HCT116 (cell line): Measurements from ENCODE around the gene KCNA4. TPM values are rescaled to one million over a fixed set of nuclear protein-coding genes. Genes with fewer than 3 reads are reported as not detected.

Source experiments
- ATAC-seq: fragments of 200-7000 bp; cut with Tn5 transposase; 2 replicates; pipeline ENCODE4 v1.9.1; 2020; ENCODE audit warnings: mild to moderate bottlenecking, moderate library complexity
- BruUV-seq: library from RNA; stranded (reverse); fragments of 400-500 nt; replicated peaks from 2 replicates; lab custom pipeline; 2021; lab: Mats Ljungman, UMichigan
- CTCF ChIA-PET: fragments of 300-600 bp; sonication (Branson Sonifier 250); formaldehyde crosslinking; loops from one replicate; lab custom pipeline; 2021; ENCODE audit warnings: antibody characterized with exemption; lab: Charles Lee
- POLR2A ChIA-PET: fragments of 300-600, 350-600 bp; sonication (Branson Sonifier 250); formaldehyde crosslinking; loops from one replicate; lab custom pipeline; 2021; ENCODE audit warnings: antibody characterized with exemption; lab: Charles Lee
- RAD21 ChIA-PET, 2 experiments: fragments of 300-600 bp; sonication (Branson Sonifier 250); formaldehyde crosslinking; loops; one replicate each; lab custom pipeline; 2023; ENCODE audit warnings: low total read pairs in 2 of 2; ENCODE audit not compliant: uncharacterized antibody in 2 of 2, unreplicated experiment in 2 of 2, low non-redundant PET in 1 of 2; lab: Charles Lee
- DNase-seq: peaks from one replicate; pipeline ENCODE4 v3.0.0-alpha.2; 2010; ENCODE audit warnings: low read depth, low spot score
- H2AFZ ChIP-seq: fragments of 200-600 bp; shearing (Covaris generic), sonication (generic); 2 replicates; pipeline ENCODE4 v1.6.1; 2017; ENCODE audit warnings: low read depth, mixed run types, mixed read lengths, antibody characterized with exemption, low read length; ENCODE audit not compliant: poor library complexity, severe bottlenecking
- H3K27ac ChIP-seq: 2 replicates; pipeline ENCODE4 v1.5.1; 2012; ENCODE audit warnings: low read depth, low read length
- H3K27me3 ChIP-seq: fragments of 200-600 bp; sonication (generic); 2 replicates; pipeline ENCODE4 v1.6.1; 2016; ENCODE audit warnings: mixed run types, low read length, mixed read lengths; ENCODE audit not compliant: insufficient read depth
- H3K36me3 ChIP-seq, 2 experiments: fragments of 200-500 bp in 1 of 2; fragments of 200-600 bp in 1 of 2; sonication (Bioruptor generic) in 1 of 2; sonication (generic) in 1 of 2; 2 replicates each; pipeline versions ENCODE4 v1.5.1 to v1.6.1; 2014 to 2016; ENCODE audit warnings: low read length in 2 of 2, inconsistent platforms in 1 of 2, mixed read lengths in 1 of 2, mixed run types in 1 of 2; ENCODE audit not compliant: insufficient read depth in 2 of 2, control insufficient read depth in 1 of 2
- H3K4me1 ChIP-seq, 2 experiments: fragments of 200-600 bp in 1 of 2; sonication (generic) in 1 of 2; 2 replicates each; pipeline versions ENCODE4 v1.5.1 to v1.6.1; 2012 to 2017; ENCODE audit warnings: low read length in 2 of 2, inconsistent platforms in 1 of 2, mild to moderate bottlenecking in 1 of 2, mixed read lengths in 1 of 2, mixed run types in 1 of 2, moderate library complexity in 1 of 2; ENCODE audit not compliant: insufficient read depth in 2 of 2, control insufficient read depth in 1 of 2
- H3K4me2 ChIP-seq: fragments of 200-600 bp; sonication (generic); 2 replicates; pipeline ENCODE4 v1.6.1; 2017; ENCODE audit warnings: mixed run types, low read length, mixed read lengths
- H3K4me3 ChIP-seq, 2 experiments: fragments of 200-600 bp in 1 of 2; sonication (generic) in 1 of 2; replicated peaks in 1 of 2; 2 replicates each; pipeline ENCODE4 v1.5.1; 2011 to 2016; ENCODE audit warnings: low read length in 2 of 2, control low read depth in 1 of 2, low read depth in 1 of 2, mild to moderate bottlenecking in 1 of 2, mixed read lengths in 1 of 2, mixed run types in 1 of 2
- H3K79me2 ChIP-seq: fragments of 200-600 bp; sonication (generic); 2 replicates; pipeline ENCODE4 v1.6.1; 2017; ENCODE audit warnings: mild to moderate bottlenecking, mixed run types, low read length, moderate library complexity, mixed read lengths; ENCODE audit not compliant: insufficient read depth
- H3K9ac ChIP-seq: fragments of 200-600 bp; sonication (generic); 2 replicates; pipeline ENCODE4 v1.6.1; 2016; ENCODE audit warnings: low read length, mixed read lengths
- H3K9me2 ChIP-seq: fragments of 200-600 bp; sonication (generic), shearing (Covaris generic); 2 replicates; pipeline ENCODE4 v1.6.1; 2017; ENCODE audit warnings: mixed run types, mild to moderate bottlenecking, moderate library complexity; ENCODE audit not compliant: insufficient read depth
- H3K9me3 ChIP-seq, 2 experiments: fragments of 200-500 bp in 1 of 2; fragments of 200-600 bp in 1 of 2; sonication (Bioruptor generic) in 1 of 2; sonication (generic) in 1 of 2; 2 replicates each; pipeline ENCODE4 v1.6.1; 2014 to 2017; ENCODE audit warnings: low read length in 2 of 2, mixed read lengths in 2 of 2, inconsistent platforms in 1 of 2, low read depth in 1 of 2, mild to moderate bottlenecking in 1 of 2, mixed run types in 1 of 2, moderate library complexity in 1 of 2; ENCODE audit not compliant: control insufficient read depth in 1 of 2, insufficient read depth in 1 of 2
- H4K20me1 ChIP-seq: fragments of 200-600 bp; sonication (generic), shearing (Covaris generic); 2 replicates; pipeline ENCODE4 v1.6.1; 2017; ENCODE audit warnings: mixed run types, mild to moderate bottlenecking, moderate library complexity; ENCODE audit not compliant: insufficient read depth
- CBX3 ChIP-seq: IDR thresholded peaks from 2 replicates; pipeline ENCODE4 v1.6.1; 2012; ENCODE audit warnings: low read depth
- EGR1 ChIP-seq: IDR thresholded peaks from 2 replicates; pipeline ENCODE4 v1.6.1; 2012; ENCODE audit warnings: low read depth
- ELF1 ChIP-seq: IDR thresholded peaks from 2 replicates; pipeline ENCODE4 v1.6.1; 2012; ENCODE audit warnings: low read depth, borderline replicate concordance
- EZH2 ChIP-seq: fragments of 200-600 bp; sonication (generic); IDR thresholded peaks from 2 replicates; pipeline ENCODE4 v1.6.1; 2017; ENCODE audit warnings: antibody characterized with exemption, mixed run types
- FOSL1 ChIP-seq: IDR thresholded peaks from 2 replicates; pipeline ENCODE4 v1.6.1; 2012; ENCODE audit warnings: low read depth
- JUND ChIP-seq: IDR thresholded peaks from 2 replicates; pipeline ENCODE4 v1.6.1; 2012
- RAD21 ChIP-seq: IDR thresholded peaks from 2 replicates; pipeline ENCODE4 v1.6.1; 2012; ENCODE audit warnings: low read depth, mild to moderate bottlenecking
- REST ChIP-seq: IDR thresholded peaks from 2 replicates; pipeline ENCODE4 v1.6.1; 2012; ENCODE audit warnings: low read depth
- SIN3A ChIP-seq: IDR thresholded peaks from 2 replicates; pipeline ENCODE4 v1.6.1; 2012; ENCODE audit warnings: low read depth
- SP1 ChIP-seq: IDR thresholded peaks from 2 replicates; pipeline ENCODE4 v1.6.1; 2012; ENCODE audit warnings: low read depth
- YY1 ChIP-seq: IDR thresholded peaks from 2 replicates; pipeline ENCODE4 v1.6.1; 2011; ENCODE audit warnings: low read length, low read depth, moderate library complexity, mild to moderate bottlenecking; ENCODE audit not compliant: insufficient replicate concordance; ENCODE audit errors: extremely low read depth
- intact Hi-C: fragments of 100-400 bp; cut with micrococcal nuclease; formaldehyde crosslinking; loops from 2 replicates; pipeline ENCODE4 v1.10.0; 2022
- total RNA-seq: library from RNA; stranded (reverse); gene quantifications from one replicate; pipeline ENCODE4 v1.2.1, GENCODE V29; 2021; ENCODE audit not compliant: unreplicated experiment

KCNA4 gene
- total RNA-seq, 1 experiment from 2014 or later, result not detected

GRCh38 chr11:29985248-29985647 lies 31.6 kb downstream of the KCNA4 start:
- no peak for ATAC-seq

DNA sequence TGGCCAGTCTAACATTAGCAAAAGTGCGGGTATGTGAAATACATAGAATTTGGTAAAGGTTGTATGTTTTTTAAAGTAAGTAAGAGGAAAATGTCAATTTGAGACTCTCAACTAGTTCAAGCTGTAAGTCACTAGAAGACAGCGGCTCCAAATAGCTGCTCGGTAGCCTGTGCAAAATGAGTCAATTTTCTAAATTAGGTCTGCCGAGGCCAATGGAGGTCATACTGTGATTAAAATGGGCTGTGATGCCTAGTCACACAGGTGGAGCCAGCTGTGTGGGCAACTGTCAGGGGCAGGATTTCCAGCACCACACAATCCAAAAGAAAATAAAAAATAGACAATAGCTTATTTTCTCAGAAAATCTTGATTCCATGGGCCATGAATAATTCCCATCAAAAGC lies 32.3 kb downstream of the KCNA4 start:
- Histone ChIP-seq H3K4me3 (no peak overlapping the region), H3K79me2 (no peaks in the 10 kb centered on the region), H3K27me3 (no peaks in the 10 kb centered on the region), H4K20me1 (no peaks in the 10 kb centered on the region), H3K4me2 (no peak overlapping the region), H3K9ac (no peak overlapping the region), H3K9me3 (peaks cover 0 to 7% of the 10 kb centered on the region in 2 experiments; a peak in 2 of 4 replicates), H3K27ac (no peak overlapping the region), H2AFZ (no peak overlapping the region), H3K4me1 (no peaks in the 10 kb centered on the region), H3K9me2 (no peaks in the 10 kb centered on the region), H3K36me3 (no peaks in the 10 kb centered on the region)
- ChIA-PET POLR2A (no interaction called here), RAD21 (no interaction called here), CTCF (no interaction called here)
- no peak for TF ChIP-seq FOSL1
- TF ChIP-seq YY1, result no peak
- TF ChIP-seq ELF1, result no peak
- no peak for TF ChIP-seq REST
- no peak for TF ChIP-seq EZH2
- no peak for TF ChIP-seq SIN3A
- TF ChIP-seq EGR1, result no peak
- TF ChIP-seq CBX3, result no peak
- TF ChIP-seq SP1, result no peak
- ATAC-seq (no peak), DNase-seq (no peak)
- intact Hi-C loops, result no loop called here
- BruUV-seq, result no TSS peak

More at GRCh38 chr11:29985248-29985647, 31.6 kb downstream of the KCNA4 start:
- Histone ChIP-seq H3K4me1 (no peaks in the 10 kb centered on the region), H2AFZ (no peak overlapping the region), H3K9me3 (peaks cover 0 to 7% of the 10 kb centered on the region in 2 experiments; a peak in 2 of 4 replicates), H3K4me2 (no peak overlapping the region)
- CTCF ChIA-PET, result no interaction called here
- POLR2A ChIA-PET, result no interaction called here
- TF ChIP-seq YY1 (no peak), ELF1 (no peak), SIN3A (no peak), JUND (no peak), RAD21 (no peak), CBX3 (no peak)
- TF ChIP-seq, all 23 proteins: peak for 0
- BruUV-seq, result no TSS peak
- RAD21 ChIA-PET, result no interaction called here
- DNase-seq, result no peak
- H3K9me2 ChIP-seq, result no peaks in the 10 kb centered on the region
- H3K4me3 ChIP-seq, result no peak overlapping the region
- no peaks in the 10 kb centered on the region for H3K36me3 ChIP-seq
- intact Hi-C loops, result no loop called here
- no peaks in the 10 kb centered on the region for H4K20me1 ChIP-seq
- H3K27me3 ChIP-seq, result no peaks in the 10 kb centered on the region
- no peak overlapping the region for H3K9ac ChIP-seq
- H3K27ac ChIP-seq, result no peak overlapping the region
- no peaks in the 10 kb centered on the region for H3K79me2 ChIP-seq
